Activated naive CD4-positive, alpha-beta T cell treated with anti-CD3 and anti-CD28 coated beads, Interleukin-2, amount 50 U/mL, for 16 hours (primary cell): ENCODE results near the gene STUM.
"Not testable (repeated sequence)": the region's sequence is repeated elsewhere in the genome, so short reads cannot be mapped to it uniquely, and the experiment has no call there.

ENCODE experiments used
- DNase-seq: peaks from one replicate; pipeline ENCODE4 v3.0.0-alpha.2; 2020

STUM gene

GRCh38 chr1:226584164-226584563, 35.6 kb downstream of the STUM start:
- no peak for DNase-seq

GRCh38 chr1:226586116-226586515, 37.6 kb downstream of the STUM start:
- no peak for DNase-seq

- no peak for DNase-seq
These were observed 38.3 kb downstream of the STUM start for GRCh38 chr1:226586650-226587422.

- no peak for DNase-seq
These were observed 39.9 kb downstream of the STUM start for GRCh38 chr1:226588484-226588883.

- DNase-seq = no peak
These were observed 40.6 kb downstream of the STUM start for GRCh38 chr1:226589008-226589733.

- DNase-seq = no peak
These were observed 42.0 kb downstream of the STUM start for GRCh38 chr1:226590614-226591013.

- no peak for DNase-seq
These were observed 45.0 kb downstream of the STUM start for GRCh38 chr1:226593541-226593940.

- DNase-seq = no peak
These were observed 48.1 kb downstream of the STUM start for GRCh38 chr1:226596531-226597165.

- no peak for DNase-seq
These were observed 49.3 kb downstream of the STUM start for GRCh38 chr1:226597616-226598454.

- DNase-seq = no peak
These were observed 49.9 kb downstream of the STUM start for GRCh38 chr1:226598455-226598849.

- DNase-seq = not testable (repeated sequence)
These were observed 50.4 kb downstream of the STUM start for GRCh38 chr1:226598955-226599354.

- DNase-seq = no peak
These were observed 51.2 kb downstream of the STUM start for GRCh38 chr1:226599636-226600238.

- DNase-seq = no peak
These were observed 51.7 kb downstream of the STUM start for GRCh38 chr1:226600254-226600653.

- DNase-seq = no peak
These were observed 52.9 kb downstream of the STUM start for GRCh38 chr1:226601456-226601855.

- no peak for DNase-seq
These were observed 53.8 kb downstream of the STUM start for GRCh38 chr1:226602186-226603021.

- DNase-seq = no peak
These were observed 54.7 kb downstream of the STUM start for GRCh38 chr1:226603022-226603857.

GRCh38 chr1:226603858-226604559, 55.4 kb downstream of the STUM start:
- DNase-seq = no peak

GRCh38 chr1:226604560-226605317, 56.2 kb downstream of the STUM start:
- DNase-seq = no peak

GRCh38 chr1:226605318-226605950, 56.9 kb downstream of the STUM start:
- no peak for DNase-seq
